Globus pallidus (tissue), 1 donor: ENCODE results near the gene INVS.
"Not testable (repeated sequence)": the region's sequence is repeated elsewhere in the genome, so short reads cannot be mapped to it uniquely, and the experiment has no call there.

Source experiments
- DNase-seq: peaks from one replicate; pipeline ENCODE4 v3.0.0-alpha.2; 2015; ENCODE audit warnings: low spot score

Gene INVS

GRCh38 chr9:100084734-100085133 lies 14.3 kb upstream of the INVS start:
- DNase-seq: no peak

- no peak for DNase-seq
Measured at GRCh38 chr9:100086097-100086635, 12.9 kb upstream of the INVS start.

DNA sequence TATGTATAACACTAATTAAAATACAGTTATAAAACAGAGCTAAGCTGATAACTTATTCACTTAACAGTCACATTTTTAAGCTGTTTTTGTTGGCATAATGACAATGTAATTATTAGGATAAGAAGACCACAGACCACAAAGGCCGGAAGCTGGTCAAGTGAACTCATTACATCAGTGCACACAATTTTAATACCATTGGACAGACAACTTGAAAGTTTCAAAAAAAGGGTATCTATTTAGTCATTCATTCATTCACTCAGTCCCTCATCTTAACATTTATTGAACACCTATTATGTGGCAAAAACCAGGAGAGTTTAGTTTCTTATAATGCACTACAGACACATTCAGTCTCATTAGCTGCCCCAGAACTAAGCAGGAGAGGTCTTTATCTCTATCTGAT lies 11.8 kb upstream of the INVS start:
- DNase-seq: no peak

GRCh38 chr9:100088202-100088601 lies 10.8 kb upstream of the INVS start:
- no peak for DNase-seq

- DNase-seq: no peak
Measured at GRCh38 chr9:100090880-100091279, 8.2 kb upstream of the INVS start.

DNA sequence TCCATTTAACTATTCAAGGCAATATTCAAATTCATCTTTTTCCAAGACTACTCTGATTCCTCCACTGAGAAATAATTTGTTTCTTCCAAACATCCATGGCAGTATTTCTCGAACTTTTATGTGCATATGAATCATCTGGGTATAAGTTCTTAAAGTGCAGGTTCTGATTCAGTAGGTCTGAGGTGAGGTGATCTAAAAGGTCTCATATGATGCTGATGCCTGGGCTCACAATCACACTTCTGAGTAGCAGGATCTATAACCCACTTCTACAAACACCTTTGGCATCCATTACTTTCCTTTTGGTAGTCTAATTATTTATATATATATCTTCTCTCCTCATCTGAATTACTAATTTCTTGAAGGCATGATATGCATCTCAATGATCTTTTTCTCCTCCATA lies 7.4 kb upstream of the INVS start:
- no peak for DNase-seq

- no peak for DNase-seq
Measured at GRCh38 chr9:100092066-100092465, 7.0 kb upstream of the INVS start.

DNA sequence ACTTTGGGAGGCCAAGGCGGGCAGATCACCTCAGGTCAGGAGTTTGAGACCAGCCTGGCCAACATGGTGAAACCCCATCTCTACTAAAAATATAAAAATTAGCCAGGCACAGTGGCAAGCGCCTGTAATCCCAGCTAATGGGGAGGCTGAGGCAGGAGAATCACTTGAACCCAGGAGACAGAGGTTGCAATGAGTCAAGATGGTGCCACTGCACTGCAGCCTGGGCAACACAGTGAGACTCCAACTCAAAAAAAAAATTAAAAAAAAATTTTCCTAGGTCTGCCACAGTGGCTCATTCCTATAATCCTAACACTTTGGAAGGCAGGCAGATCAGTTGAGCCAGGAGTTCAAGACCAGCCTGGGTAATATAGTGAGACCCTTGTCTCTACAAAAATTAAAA lies 4.6 kb upstream of the INVS start:
- DNase-seq: not testable (repeated sequence)

DNA sequence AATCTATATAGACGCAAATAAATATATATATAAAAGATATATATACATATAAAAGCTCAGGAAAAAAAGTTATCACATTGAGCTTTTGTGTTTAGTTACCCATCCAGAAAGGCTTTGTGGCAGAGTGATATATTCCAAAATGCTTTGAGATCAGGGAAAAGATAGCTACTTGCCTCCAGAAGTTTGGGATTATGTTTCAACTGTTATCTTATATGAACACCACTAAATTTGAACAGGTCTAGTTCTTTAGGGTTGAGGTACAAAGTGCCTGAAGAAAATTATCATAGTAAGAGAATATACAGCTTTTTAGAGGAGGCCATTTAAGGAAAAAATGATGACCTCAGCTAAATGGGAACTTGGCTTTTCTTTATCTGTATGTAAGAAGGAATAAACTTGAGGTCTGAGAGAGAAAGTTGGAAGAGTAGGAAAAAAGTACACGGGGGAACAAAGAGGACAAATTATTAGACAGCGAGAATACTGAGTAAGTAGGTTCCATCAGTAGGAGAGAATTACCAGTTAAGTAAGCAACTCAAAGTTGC lies 2.6 kb upstream of the INVS start:
- no peak for DNase-seq

- peak; percentile 23 for DNase-seq
Measured at GRCh38 chr9:100098046-100098886, 777 bp upstream of the INVS start.

DNA sequence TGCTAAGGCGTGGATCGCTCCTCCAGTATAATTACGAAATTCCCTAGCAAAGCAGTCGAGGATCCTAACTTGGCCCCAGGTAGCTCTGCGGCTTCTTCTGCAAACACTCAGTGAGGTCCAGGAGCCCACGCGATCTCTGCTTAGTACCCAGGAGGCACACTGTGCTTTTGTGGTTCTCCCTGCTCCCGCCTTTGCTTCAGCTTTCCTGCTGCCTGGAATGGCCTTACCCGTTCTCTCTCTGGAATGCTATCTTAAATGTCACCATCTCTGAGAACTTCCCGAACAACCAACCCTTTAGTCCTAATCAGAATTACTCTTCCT lies 639 bp downstream of the INVS start:
- DNase-seq: no peak

GRCh38 chr9:100100146-100100667 lies 1.2 kb downstream of the INVS start:
- no peak for DNase-seq

GRCh38 chr9:100101608-100102007 lies 2.6 kb downstream of the INVS start:
- DNase-seq: no peak

- no peak for DNase-seq
Measured at GRCh38 chr9:100104314-100104713, 5.3 kb downstream of the INVS start.

- no peak for DNase-seq
Measured at GRCh38 chr9:100105861-100106260, 6.8 kb downstream of the INVS start.

DNA sequence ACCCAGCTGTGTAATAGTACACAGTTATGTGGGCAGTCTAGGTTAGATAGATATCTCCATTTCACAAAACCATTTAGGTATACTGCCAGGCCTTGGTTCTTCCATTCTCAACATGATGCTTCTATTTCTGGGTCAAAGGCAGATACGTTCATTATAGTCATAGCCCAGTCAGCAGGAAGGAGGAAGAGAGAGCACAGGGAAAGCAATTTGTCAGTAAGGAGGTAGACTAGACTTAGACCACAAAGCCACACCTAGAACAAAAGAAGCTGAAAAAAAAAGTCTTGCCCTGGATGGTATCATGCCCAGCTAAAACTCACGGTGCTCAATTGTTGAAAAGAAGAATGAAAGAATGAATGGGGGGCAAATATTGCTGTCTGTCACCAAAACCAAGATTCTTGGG lies 7.6 kb downstream of the INVS start:
- no peak for DNase-seq

- no peak for DNase-seq
Measured at GRCh38 chr9:100108559-100108958, 9.5 kb downstream of the INVS start.

DNA sequence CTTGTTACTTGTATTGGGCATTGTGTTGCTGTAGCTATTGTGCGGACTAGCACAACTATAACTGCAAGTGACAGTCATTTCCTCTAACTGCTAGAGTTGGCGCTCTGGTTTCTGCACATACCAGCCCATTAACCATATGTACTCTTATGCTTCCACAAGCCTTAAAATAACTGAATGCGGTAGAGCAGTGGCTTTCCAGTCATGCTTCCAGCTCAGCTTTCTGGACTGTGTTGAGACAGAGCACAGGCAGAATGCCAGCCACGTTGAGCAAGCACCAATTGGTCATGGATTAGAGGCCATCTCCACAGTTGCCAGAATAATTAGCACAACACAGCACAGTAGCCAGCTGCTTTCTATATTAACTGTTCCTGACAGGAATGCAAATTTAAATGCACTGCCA lies 12.2 kb downstream of the INVS start:
- DNase-seq: peak; percentile 83

GRCh38 chr9:100112677-100113336 lies 13.8 kb downstream of the INVS start:
- DNase-seq: no peak

DNA sequence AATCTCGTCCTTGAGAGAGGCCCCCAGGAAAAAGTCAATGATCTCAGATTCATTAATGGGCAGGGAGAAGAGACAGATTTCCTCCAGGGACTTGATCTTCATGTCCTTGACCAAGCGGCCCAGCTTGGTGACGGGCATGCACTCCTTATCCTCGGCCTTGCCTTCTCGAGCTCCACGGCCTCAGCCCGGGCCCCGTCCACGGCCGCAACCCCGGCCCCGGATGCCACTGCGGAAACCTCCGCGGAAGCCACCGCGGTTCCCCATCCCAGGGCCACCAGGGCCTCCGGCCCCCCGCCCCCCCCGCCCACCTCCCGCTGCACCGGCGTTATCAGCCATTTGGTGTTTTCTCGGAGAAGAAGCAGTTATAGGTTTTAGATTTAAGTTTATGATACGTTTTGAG lies 18.3 kb downstream of the INVS start:
- no peak for DNase-seq

- DNase-seq: no peak
Measured at GRCh38 chr9:100120286-100120685, 21.2 kb downstream of the INVS start.

DNA sequence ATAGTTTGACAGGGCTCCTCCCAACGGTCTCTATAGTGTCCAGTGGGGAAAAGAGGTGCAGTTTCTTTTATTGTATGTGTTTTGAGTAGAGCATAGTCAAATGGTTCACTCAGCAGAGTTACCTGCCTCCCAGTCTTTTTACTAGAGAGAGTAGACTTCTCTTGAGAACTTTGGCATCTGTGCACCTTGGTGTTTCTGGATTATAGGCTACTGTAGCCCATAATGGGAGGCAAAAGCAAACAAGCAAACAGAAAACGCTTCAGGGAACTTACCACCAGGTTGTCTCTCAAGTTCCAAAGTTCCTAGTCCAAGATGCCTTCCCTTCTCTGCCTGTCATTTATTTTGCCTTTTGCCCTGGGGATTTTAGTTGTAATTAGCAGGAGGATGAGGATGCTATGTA lies 26.2 kb downstream of the INVS start:
- no peak for DNase-seq

- DNase-seq: no peak
Measured at GRCh38 chr9:100125910-100126309, 26.9 kb downstream of the INVS start.
